HepG2 (cell line): Measurements from ENCODE around the gene FRK. TPM values are rescaled to one million over a fixed set of nuclear protein-coding genes. Genes with fewer than 3 reads are reported as not detected.

Experiments
- DMAP1 ChIP-seq: IDR thresholded peaks from 2 replicates; pipeline ENCODE4 v1.6.1; 2016
- HNRNPUL1 ChIP-seq: fragments of 200-400 bp; formaldehyde crosslinking; IDR thresholded peaks from 2 replicates; pipeline ENCODE4 v1.6.1; 2017; ENCODE audit warnings: low read depth, mild to moderate bottlenecking, low read length, moderate library complexity
- KDM4B ChIP-seq: sonication (generic); formaldehyde crosslinking; IDR thresholded peaks from 2 replicates; pipeline ENCODE4 v1.4.0; 2020; ENCODE audit warnings: missing genetic modification reagents
- NFE2 ChIP-seq: sonication (generic); formaldehyde crosslinking; IDR thresholded peaks from 2 replicates; pipeline ENCODE4 v1.4.0; 2020; ENCODE audit warnings: missing genetic modification reagents
- NFKBIZ ChIP-seq: IDR thresholded peaks from 2 replicates; pipeline ENCODE4 v1.6.1; 2018; ENCODE audit warnings: missing genetic modification reagents, missing compliant biosample characterization
- RARG ChIP-seq: sonication (generic); formaldehyde crosslinking; IDR thresholded peaks from 2 replicates; pipeline ENCODE4 v1.4.0; 2020; ENCODE audit warnings: low read depth, mild to moderate bottlenecking, missing genetic modification reagents
- SALL2 ChIP-seq: sonication (generic); formaldehyde crosslinking; IDR thresholded peaks from 2 replicates; pipeline ENCODE4 v1.8.1; 2023; ENCODE audit warnings: mild to moderate bottlenecking, missing genetic modification reagents, inconsistent platforms
- SNAI1 ChIP-seq: sonication (generic); formaldehyde crosslinking; IDR thresholded peaks from 2 replicates; pipeline ENCODE4 v1.5.0; 2020; ENCODE audit warnings: mild to moderate bottlenecking, missing genetic modification reagents, borderline replicate concordance
- TOPORS ChIP-seq: sonication (generic); formaldehyde crosslinking; IDR thresholded peaks from 2 replicates; pipeline ENCODE4 v1.8.0; 2023; ENCODE audit warnings: mild to moderate bottlenecking, missing genetic modification reagents
- YEATS4 ChIP-seq: sonication (generic); formaldehyde crosslinking; IDR thresholded peaks from 2 replicates; pipeline ENCODE4 v1.4.0; 2020; ENCODE audit warnings: missing genetic modification reagents, borderline replicate concordance
- ZBTB46 ChIP-seq: sonication (generic); formaldehyde crosslinking; IDR thresholded peaks from 2 replicates; pipeline ENCODE4 v1.4.0; 2020; ENCODE audit warnings: mild to moderate bottlenecking, missing genetic modification reagents, borderline replicate concordance
- ZGPAT ChIP-seq: IDR thresholded peaks from 2 replicates; pipeline ENCODE4 v1.6.1; 2016; ENCODE audit warnings: mild to moderate bottlenecking
- ZMYM2 ChIP-seq: sonication (generic); formaldehyde crosslinking; IDR thresholded peaks from 2 replicates; pipeline ENCODE4 v1.8.0; 2022; ENCODE audit warnings: mild to moderate bottlenecking, missing genetic modification reagents
- ZNF530 ChIP-seq: sonication (generic); formaldehyde crosslinking; IDR thresholded peaks from 2 replicates; pipeline ENCODE4 v1.5.0; 2020; ENCODE audit warnings: low read depth, mild to moderate bottlenecking, missing genetic modification reagents
- ZNF580 ChIP-seq: IDR thresholded peaks from 2 replicates; pipeline ENCODE4 v1.6.1; 2016; ENCODE audit warnings: low read depth, borderline replicate concordance
- ZNF619 ChIP-seq: sonication (generic); formaldehyde crosslinking; IDR thresholded peaks from 2 replicates; pipeline ENCODE4 v1.4.0; 2020; ENCODE audit warnings: mild to moderate bottlenecking, missing genetic modification reagents
- ZNF768 ChIP-seq: sonication (generic); formaldehyde crosslinking; IDR thresholded peaks from 2 replicates; pipeline ENCODE4 v1.4.0; 2020; ENCODE audit warnings: missing genetic modification reagents
- ZSCAN21 ChIP-seq: sonication (generic); formaldehyde crosslinking; IDR thresholded peaks from 2 replicates; pipeline ENCODE4 v1.8.0; 2022; ENCODE audit warnings: mild to moderate bottlenecking, missing genetic modification reagents, moderate library complexity, borderline replicate concordance
- polyA plus RNA-seq, 8 experiments: library from polyadenylated mRNA; depleted of rRNA in 3 of 8; stranded (reverse) in 7 of 8; unstranded in 1 of 8; fragments of >200 nt; fragmentation: Illumina TruSeq in 4 of 8; extraction: Trizol in 4 of 8; gene quantifications; 2 replicates each; pipeline versions ENCODE4 v1.2.1 to v1.2.3, GENCODE V29; 2011 to 2016; ENCODE audit warnings: low read depth in 4 of 8, missing spikeins in 1 of 8, mixed read lengths in 1 of 8; ENCODE audit not compliant: insufficient read depth in 1 of 8
- total RNA-seq, 5 experiments: library from RNA; depleted of rRNA; stranded (reverse); fragments of >200 nt; fragmentation: Illumina TruSeq; extraction: Trizol; gene quantifications; 2 replicates each; pipeline ENCODE4 v1.2.3, GENCODE V29; 2016; ENCODE audit warnings: low read depth in 1 of 5
- TF ChIP-seq, protein P1 (sequence below), 2 experiments: sonication (generic) in 1 of 2; formaldehyde crosslinking in 1 of 2; IDR thresholded peaks; 2 replicates each; pipeline versions ENCODE4 v1.4.0 to v1.6.1; 2016 to 2020; ENCODE audit warnings: borderline replicate concordance in 1 of 2, low read depth in 1 of 2, mild to moderate bottlenecking in 1 of 2, missing genetic modification reagents in 1 of 2

Gene FRK
- total and polyA plus RNA-seq, 2 of the 13 experiments (the other 11 are each of a cell fraction or from before 2014, with no cell fraction given) = 1.3 to 2.9 TPM

- TF ChIP-seq ZGPAT (CRISPR knock-in tag) (no peak; the same call in none of the 2 replicates), NFKBIZ (no peak), ZMYM2 (CRISPR knock-in tag) (no peak), TOPORS (CRISPR knock-in tag) (no peak), SALL2 (no peak), ZNF619 (CRISPR knock-in tag) (no peak), KDM4B (CRISPR knock-in tag) (no peak), NFE2 (CRISPR knock-in tag) (no peak), YEATS4 (CRISPR knock-in tag) (peak; percentile 57; the same call in 1 of the 2 replicates), HNRNPUL1 (no peak), ZNF530 (CRISPR knock-in tag) (no peak), ZSCAN21 (CRISPR knock-in tag) (no peak), SNAI1 (CRISPR knock-in tag) (no peak), ZNF580 (CRISPR knock-in tag) (no peak), ZBTB46 (CRISPR knock-in tag) (no peak), RARG (no peak), DMAP1 (peak; percentile 62; the same call in 1 of the 2 replicates), ZNF768 (CRISPR knock-in tag) (no peak)
- TF ChIP-seq, protein P1, sequence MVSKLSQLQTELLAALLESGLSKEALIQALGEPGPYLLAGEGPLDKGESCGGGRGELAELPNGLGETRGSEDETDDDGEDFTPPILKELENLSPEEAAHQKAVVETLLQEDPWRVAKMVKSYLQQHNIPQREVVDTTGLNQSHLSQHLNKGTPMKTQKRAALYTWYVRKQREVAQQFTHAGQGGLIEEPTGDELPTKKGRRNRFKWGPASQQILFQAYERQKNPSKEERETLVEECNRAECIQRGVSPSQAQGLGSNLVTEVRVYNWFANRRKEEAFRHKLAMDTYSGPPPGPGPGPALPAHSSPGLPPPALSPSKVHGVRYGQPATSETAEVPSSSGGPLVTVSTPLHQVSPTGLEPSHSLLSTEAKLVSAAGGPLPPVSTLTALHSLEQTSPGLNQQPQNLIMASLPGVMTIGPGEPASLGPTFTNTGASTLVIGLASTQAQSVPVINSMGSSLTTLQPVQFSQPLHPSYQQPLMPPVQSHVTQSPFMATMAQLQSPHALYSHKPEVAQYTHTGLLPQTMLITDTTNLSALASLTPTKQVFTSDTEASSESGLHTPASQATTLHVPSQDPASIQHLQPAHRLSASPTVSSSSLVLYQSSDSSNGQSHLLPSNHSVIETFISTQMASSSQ (IDR thresholded peaks at IDR 0.05; ENCODE audit: low read depth) = peak; percentile 87
- TF ChIP-seq, protein P1 (CRISPR knock-in tag; IDR thresholded peaks at IDR 0.05; ENCODE audit: borderline replicate concordance) = peak; percentile 54; the same call in 1 of the 2 replicates
These were observed at the start of gene FRK (continued) for GRCh38 chr6:116060572-116061283.
